Panc1 (cell line): ENCODE measurements around the gene FAM120C. TPM values are rescaled to one million over a fixed set of nuclear protein-coding genes. Genes with fewer than 3 reads are reported as not detected.

ENCODE experiments used
- ATAC-seq: fragments of 200-7000 bp; cut with Tn5 transposase; 2 replicates; pipeline ENCODE4 v1.9.1; 2020; ENCODE audit warnings: mild to moderate bottlenecking, moderate library complexity
- BruUV-seq: library from RNA; stranded (reverse); fragments of 400-500 nt; replicated peaks from 2 replicates; lab custom pipeline; 2021; lab: Mats Ljungman, UMichigan
- CTCF ChIA-PET: fragments of 300-600 bp; sonication (Branson Sonifier 250); formaldehyde crosslinking; loops from one replicate; lab custom pipeline; 2022; ENCODE audit warnings: antibody characterized with exemption; lab: Charles Lee
- POLR2A ChIA-PET: fragments of 300-600 bp; sonication (Branson Sonifier 250); formaldehyde crosslinking; loops from one replicate; lab custom pipeline; 2022; ENCODE audit warnings: antibody characterized with exemption; lab: Charles Lee
- DNase-seq: peaks from one replicate; pipeline ENCODE4 v3.0.0-alpha.2; 2010; ENCODE audit warnings: low read depth, low spot score
- H3K27ac ChIP-seq: 2 replicates; pipeline ENCODE4 v1.5.1; 2011; ENCODE audit warnings: mild to moderate bottlenecking, low read length, inconsistent platforms
- H3K27me3 ChIP-seq: fragments of 200-500 bp; sonication (Bioruptor generic); 2 replicates; pipeline ENCODE4 v1.6.0; 2014; ENCODE audit warnings: low read length, inconsistent platforms; ENCODE audit not compliant: control insufficient read depth, insufficient read depth
- H3K36me3 ChIP-seq: fragments of 200-500 bp; sonication (Bioruptor generic); 2 replicates; pipeline ENCODE4 v1.5.1; 2014; ENCODE audit warnings: inconsistent platforms, mild to moderate bottlenecking, low read length, moderate library complexity; ENCODE audit not compliant: control insufficient read depth, insufficient read depth
- H3K4me1 ChIP-seq: 2 replicates; pipeline ENCODE4 v1.5.1; 2011; ENCODE audit warnings: inconsistent platforms, mild to moderate bottlenecking, low read length, moderate library complexity; ENCODE audit not compliant: control insufficient read depth, insufficient read depth
- H3K4me3 ChIP-seq, 2 experiments: 2 replicates each; pipeline ENCODE4 v1.5.1; 2011 to 2012; ENCODE audit warnings: low read depth in 2 of 2, low read length in 2 of 2, mild to moderate bottlenecking in 2 of 2, inconsistent platforms in 1 of 2, moderate library complexity in 1 of 2
- H3K9me3 ChIP-seq: fragments of 200-500 bp; sonication (Bioruptor generic); 2 replicates; pipeline ENCODE4 v1.5.1; 2014; ENCODE audit warnings: low read depth, mild to moderate bottlenecking, inconsistent platforms, low read length, moderate library complexity; ENCODE audit not compliant: control insufficient read depth, insufficient read depth
- CTCF ChIP-seq: fragments of 450-650 bp; IDR thresholded peaks from 2 replicates; pipeline ENCODE4 v1.5.1; 2017; ENCODE audit warnings: mild to moderate bottlenecking
- POLR2AphosphoS5 ChIP-seq: IDR thresholded peaks from 2 replicates; pipeline ENCODE4 v1.6.1; 2012; ENCODE audit warnings: mild to moderate bottlenecking, low read depth, low read length, moderate library complexity
- REST ChIP-seq, 2 experiments: IDR thresholded peaks; 2 replicates each; pipeline ENCODE4 v1.6.1; 2011 to 2012; ENCODE audit warnings: low read depth in 2 of 2, control low read depth in 1 of 2, low read length in 1 of 2, mild to moderate bottlenecking in 1 of 2, moderate library complexity in 1 of 2; ENCODE audit not compliant: insufficient read depth in 1 of 2
- SIN3A ChIP-seq: IDR thresholded peaks from 2 replicates; pipeline ENCODE4 v1.6.1; 2012; ENCODE audit warnings: low read depth, mild to moderate bottlenecking, low read length, moderate library complexity, borderline replicate concordance; ENCODE audit not compliant: insufficient read depth
- TCF7L2 ChIP-seq: IDR thresholded peaks from 2 replicates; pipeline ENCODE4 v1.6.1; 2011; ENCODE audit warnings: mild to moderate bottlenecking, low read depth, low read length, inconsistent platforms
- in situ Hi-C: cut with HindIII; loops from 2 replicates; pipeline ENCODE4 v1.10.0; 2016; ENCODE audit warnings: low sequenced_read_pairs, low pct_unique_long_range_greater_than_20kb
- intact Hi-C: fragments of 100-400 bp; cut with micrococcal nuclease; formaldehyde crosslinking; loops from one replicate; pipeline ENCODE4 v1.10.0; 2022; ENCODE audit not compliant: unreplicated experiment
- total RNA-seq: library from RNA; stranded (reverse); gene quantifications from one replicate; pipeline ENCODE4 v1.2.1, GENCODE V29; 2021; ENCODE audit not compliant: unreplicated experiment

Gene FAM120C
- total RNA-seq, 1 experiment from 2014 or later, result 12.1 TPM

- H3K27me3 ChIP-seq, result no peaks in the 10 kb centered on the region
- POLR2A ChIA-PET, result interaction anchor here (0.7 kb wide), 1 partner anchor 17 kb away, joined by 4 read pairs; no protein-coding TSS in a partner anchor
Observed at GRCh38 chrX:54045563-54046228, 137.4 kb downstream of the FAM120C start.

GRCh38 chrX:54044877-54045338 lies 138.1 kb downstream of the FAM120C start:
- intact Hi-C loops, result no loop called here
- in situ Hi-C loops, result no loop called here

More at GRCh38 chrX:54045563-54046228, 137.4 kb downstream of the FAM120C start:
- in situ Hi-C loops, result no loop called here
- BruUV-seq, result no TSS peak
- Histone ChIP-seq H3K4me3 (no peak overlapping the region), H3K36me3 (no peaks in the 10 kb centered on the region; the same call in 1 of the 2 replicates), H3K4me1 (peaks cover 9% of the 10 kb centered on the region), H3K9me3 (no peaks in the 10 kb centered on the region), H3K27ac (peak overlapping the region; percentile 95)
- no peak for ATAC-seq
- intact Hi-C loops, result no loop called here
- no peak for DNase-seq
- CTCF ChIA-PET, result no interaction called here
- TF ChIP-seq CTCF (no peak), POLR2AphosphoS5 (no peak), REST (IDR thresholded peaks at IDR 0.05; ENCODE audit: insufficient read depth in 1 of 2, low read depth in 2 of 2, low read length in 1 of 2) (no peak), TCF7L2 (peak; percentile 44; the same call in 1 of the 2 replicates), SIN3A (no peak)

More at GRCh38 chrX:54044877-54045338, 138.1 kb downstream of the FAM120C start:
- BruUV-seq, result TSS peak; percentile 90
- H3K27me3 ChIP-seq, result no peaks in the 10 kb centered on the region
- no peaks in the 10 kb centered on the region for H3K9me3 ChIP-seq
- POLR2A ChIA-PET, result interaction anchor here (0.7 kb wide), 1 partner anchor 17 kb away, joined by 4 read pairs; no protein-coding TSS in a partner anchor
- peak overlapping the region; percentile 95 for H3K27ac ChIP-seq
- CTCF ChIA-PET, result no interaction called here
- peaks cover 9% of the 10 kb centered on the region for H3K4me1 ChIP-seq
- TF ChIP-seq POLR2AphosphoS5 (no peak), SIN3A (no peak), TCF7L2 (no peak)
- no peak for ATAC-seq
- no peaks in the 10 kb centered on the region; the same call in none of the 2 replicates for H3K36me3 ChIP-seq
- peak overlapping the region; percentile 78 to 89 for H3K4me3 ChIP-seq
- no peak for DNase-seq
